Loucy (cell line): ENCODE measurements around the gene SEMA6B.

Experiments
- CTCF ChIP-seq: fragments of 200-600 bp; sonication (generic); conservative IDR thresholded peaks from 2 replicates; pipeline ENCODE4 v1.5.1; 2014; ENCODE audit warnings: mild to moderate bottlenecking, antibody characterized with exemption, low read length
- EZH2phosphoT487 ChIP-seq: fragments of 200-600 bp; IDR thresholded peaks from 2 replicates; pipeline ENCODE4 v1.6.1; 2018; ENCODE audit warnings: antibody characterized with exemption, mild to moderate bottlenecking, moderate library complexity, borderline replicate concordance

- TF ChIP-seq CTCF: no peak
- TF ChIP-seq EZH2phosphoT487: no peak
Observed at GRCh38 chr19:4497770-4498389, 61.6 kb downstream of the SEMA6B start.
